NCI-H226 (cell line): Measurements from ENCODE around the gene FBXO24.
A peak's percentile ranks its signal among the peaks of the same experiment; 100 is the strongest.
"Not testable (repeated sequence)": the region's sequence is repeated elsewhere in the genome, so short reads cannot be mapped to it uniquely, and the experiment has no call there.

Source experiments
- DNase-seq: peaks from one replicate; pipeline ENCODE4 v3.0.0-alpha.2; 2015

Gene FBXO24

DNA sequence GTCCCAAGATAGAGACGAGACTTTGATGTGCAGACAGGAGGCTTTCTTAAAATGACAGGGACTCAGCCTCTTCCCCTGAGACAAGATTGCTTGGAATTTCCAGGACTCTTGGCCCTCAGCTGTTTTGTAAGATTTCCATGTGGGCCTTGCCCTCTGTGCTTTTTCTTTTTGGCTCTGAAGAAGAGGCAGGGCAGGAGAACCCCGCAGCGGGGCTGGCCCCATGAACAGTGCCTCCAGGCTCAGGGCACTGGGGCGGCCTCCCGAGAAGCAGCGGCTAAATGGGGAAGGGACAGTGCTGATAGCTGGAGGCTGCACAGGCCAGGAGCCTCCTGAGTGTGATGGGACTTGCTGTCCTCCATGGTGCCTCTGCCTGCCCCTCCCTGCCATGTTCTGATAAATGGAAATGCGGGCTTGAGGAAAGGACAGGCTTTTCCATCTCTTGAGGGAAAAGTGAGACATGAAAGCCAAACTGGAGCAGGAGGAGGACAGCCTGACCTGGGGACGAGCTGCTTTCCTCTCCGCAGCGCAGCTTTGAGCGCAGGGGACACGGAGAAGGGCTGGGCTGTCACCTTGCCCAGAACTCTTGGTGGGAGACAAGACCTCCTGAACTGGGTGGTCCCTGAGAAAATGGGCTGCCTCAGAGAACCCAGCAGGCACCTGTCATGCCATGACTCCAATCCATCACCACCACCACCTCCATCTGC lies 24.5 kb upstream of the FBXO24 start:
- DNase-seq: no peak

- no peak for DNase-seq
These were observed 23.7 kb upstream of the FBXO24 start for GRCh38 chr7:100562195-100563099.

DNA sequence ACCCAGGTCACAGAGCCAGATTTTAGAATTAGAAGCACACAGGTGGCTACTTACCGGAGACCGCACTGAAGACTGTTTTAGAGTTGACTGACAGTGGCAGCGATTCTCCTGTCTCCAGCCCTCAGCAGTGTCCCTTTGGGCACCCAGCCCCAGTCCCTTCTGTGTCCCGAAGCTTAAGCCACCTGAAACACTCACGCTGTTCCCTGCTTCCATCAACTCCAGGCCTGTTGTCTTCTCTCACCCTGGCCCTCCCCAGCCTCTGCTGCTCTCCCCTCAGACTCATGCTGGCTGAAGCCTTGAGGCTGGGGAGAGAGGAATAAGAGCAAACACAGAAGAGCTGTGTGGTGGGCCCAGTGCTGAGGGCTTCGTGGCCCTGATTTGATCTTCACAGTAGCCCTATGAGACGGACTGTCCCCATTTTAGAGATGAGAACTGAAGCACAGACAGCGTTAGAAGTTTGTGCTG lies 23.0 kb upstream of the FBXO24 start:
- no peak for DNase-seq

DNA sequence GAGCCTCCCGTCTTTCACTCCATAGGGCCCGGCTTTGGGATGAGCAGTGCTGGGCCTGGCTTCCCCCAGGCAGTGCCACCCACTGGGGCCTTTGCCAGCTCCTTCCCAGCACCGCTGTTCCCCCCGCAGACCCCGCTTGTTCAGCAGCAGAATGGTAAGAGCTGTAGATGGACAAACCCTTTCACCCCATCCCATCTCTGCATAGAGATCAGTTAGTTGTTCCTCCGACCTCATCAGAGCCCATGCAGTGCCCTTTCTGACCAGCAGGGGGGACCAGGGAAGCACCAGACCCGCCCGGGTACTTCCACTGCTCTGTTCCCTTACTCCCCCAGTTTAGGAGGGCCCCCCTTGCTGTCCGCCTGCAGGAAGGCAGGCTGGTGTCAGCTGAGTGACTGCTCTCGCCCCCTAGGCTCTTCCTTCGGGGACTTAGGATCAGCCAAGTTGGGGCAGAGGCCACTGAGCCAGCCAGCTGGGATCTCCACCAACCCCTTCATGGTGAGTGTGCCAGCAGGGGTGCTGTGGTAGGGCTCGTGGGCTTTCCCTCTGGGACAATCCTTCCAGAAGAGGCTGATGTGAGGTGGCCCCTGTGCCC lies 22.2 kb upstream of the FBXO24 start:
- DNase-seq: peak; percentile 51

GRCh38 chr7:100564405-100564804 lies 21.7 kb upstream of the FBXO24 start:
- not testable (repeated sequence) for DNase-seq

GRCh38 chr7:100565133-100565571 lies 21.0 kb upstream of the FBXO24 start:
- no peak for DNase-seq

GRCh38 chr7:100566018-100566531 lies 20.1 kb upstream of the FBXO24 start:
- DNase-seq: no peak

GRCh38 chr7:100567031-100567730 lies 18.9 kb upstream of the FBXO24 start:
- DNase-seq: no peak

DNA sequence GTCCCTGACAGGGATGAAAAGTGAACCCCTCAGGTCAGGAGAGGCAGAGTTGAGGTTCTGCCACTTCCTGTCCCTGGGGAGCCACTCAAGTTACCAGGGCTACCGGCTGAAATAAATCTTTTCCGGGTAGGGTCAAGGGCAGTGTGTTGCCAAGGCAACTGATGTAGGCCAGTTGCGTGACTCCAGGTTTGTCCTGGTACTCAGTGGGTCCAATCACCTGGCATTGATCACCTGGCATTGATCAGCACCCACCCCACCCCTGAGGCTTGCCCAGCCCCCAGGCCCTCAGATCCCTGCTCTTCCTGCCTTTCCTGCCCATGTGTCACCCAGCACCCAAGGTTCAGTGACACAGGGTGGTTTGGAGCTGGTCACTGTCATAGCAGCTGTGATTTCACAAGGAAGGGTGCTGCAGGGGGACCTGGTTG lies 18.4 kb upstream of the FBXO24 start:
- DNase-seq: no peak

GRCh38 chr7:100568176-100568895 lies 17.8 kb upstream of the FBXO24 start:
- DNase-seq: no peak

- DNase-seq: no peak
These were observed 17.0 kb upstream of the FBXO24 start for GRCh38 chr7:100568896-100569844.

DNA sequence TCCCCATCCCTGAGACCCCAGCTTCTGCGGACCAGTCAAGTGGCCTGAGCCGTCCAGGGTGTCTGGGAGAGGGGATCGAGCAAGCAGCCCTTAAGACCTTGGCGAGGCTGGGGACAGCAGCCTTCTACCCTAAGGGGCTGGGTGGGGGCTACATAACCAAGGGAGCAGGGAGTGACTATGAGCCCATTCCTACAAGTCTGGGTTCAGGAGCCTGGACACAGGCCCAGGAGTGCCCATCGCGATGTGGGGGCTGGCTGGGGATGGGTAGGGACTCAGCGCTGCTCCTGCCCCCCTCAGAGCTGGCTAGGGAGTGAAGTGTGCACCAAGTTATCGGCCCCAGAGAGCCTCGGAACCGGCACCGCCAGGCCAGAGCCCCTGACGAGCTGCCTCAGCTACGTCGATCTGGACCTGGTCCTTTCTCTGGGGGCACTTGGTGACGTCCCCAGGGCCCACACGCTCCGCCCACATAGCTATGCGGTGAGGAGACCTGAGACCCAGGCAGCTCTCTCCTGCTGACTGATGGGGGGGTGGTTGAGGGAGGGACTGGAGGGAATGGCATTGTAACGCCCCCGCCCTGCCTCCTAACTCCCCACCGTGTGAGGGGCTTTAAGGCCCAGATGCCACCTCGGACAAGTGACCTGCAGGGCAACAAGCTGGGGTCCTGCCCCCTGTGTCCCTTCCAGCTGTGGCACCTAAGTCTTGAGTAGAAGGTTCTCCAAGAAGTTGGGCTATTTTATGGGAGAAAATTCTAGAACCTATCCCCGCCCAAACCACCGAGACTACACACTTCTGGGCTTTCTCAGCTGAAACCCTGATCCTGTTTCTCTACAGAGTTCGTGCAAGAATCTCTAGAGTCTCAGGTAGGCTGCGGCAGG lies 14.9 kb upstream of the FBXO24 start:
- peak; percentile 87 for DNase-seq

- DNase-seq: no peak
These were observed 14.4 kb upstream of the FBXO24 start for GRCh38 chr7:100571829-100572116.

GRCh38 chr7:100572281-100572948 lies 13.7 kb upstream of the FBXO24 start:
- peak; percentile 66 for DNase-seq

DNA sequence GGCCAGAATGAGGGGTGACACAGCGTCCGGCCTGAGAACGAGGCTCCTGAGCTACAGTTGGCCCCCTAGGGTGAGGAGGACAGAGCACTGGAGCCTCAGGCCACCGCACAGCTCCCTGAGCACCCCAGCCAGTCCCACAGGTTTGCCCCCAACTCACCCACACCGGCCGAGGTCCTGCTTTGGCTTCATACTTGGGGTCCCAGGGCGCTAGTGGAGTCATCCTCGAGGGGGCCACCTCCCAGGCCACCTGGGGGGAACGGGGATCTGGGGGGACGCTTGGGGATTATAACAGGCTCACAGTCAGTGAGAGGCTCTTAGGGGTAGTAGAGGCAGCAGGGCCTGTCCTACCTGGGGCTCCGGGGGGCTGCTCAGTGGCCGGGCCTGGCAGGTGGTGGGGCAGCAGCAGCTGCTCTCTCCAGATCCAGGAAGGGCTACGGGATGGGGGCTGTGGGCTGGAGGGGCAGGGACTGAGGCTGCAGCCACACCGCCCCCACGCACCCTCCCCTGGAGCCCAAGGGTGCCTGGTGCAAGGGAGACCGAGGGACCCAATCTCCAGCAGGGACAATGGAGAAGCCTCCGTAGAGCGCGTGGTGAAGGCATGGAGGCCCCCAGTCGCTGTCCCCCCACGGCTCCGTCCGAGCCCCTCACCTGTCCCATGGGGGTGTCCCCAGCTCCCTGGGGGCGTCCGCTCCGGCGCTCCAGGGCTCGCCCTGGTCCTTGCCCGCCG lies 13.0 kb upstream of the FBXO24 start:
- no peak for DNase-seq

DNA sequence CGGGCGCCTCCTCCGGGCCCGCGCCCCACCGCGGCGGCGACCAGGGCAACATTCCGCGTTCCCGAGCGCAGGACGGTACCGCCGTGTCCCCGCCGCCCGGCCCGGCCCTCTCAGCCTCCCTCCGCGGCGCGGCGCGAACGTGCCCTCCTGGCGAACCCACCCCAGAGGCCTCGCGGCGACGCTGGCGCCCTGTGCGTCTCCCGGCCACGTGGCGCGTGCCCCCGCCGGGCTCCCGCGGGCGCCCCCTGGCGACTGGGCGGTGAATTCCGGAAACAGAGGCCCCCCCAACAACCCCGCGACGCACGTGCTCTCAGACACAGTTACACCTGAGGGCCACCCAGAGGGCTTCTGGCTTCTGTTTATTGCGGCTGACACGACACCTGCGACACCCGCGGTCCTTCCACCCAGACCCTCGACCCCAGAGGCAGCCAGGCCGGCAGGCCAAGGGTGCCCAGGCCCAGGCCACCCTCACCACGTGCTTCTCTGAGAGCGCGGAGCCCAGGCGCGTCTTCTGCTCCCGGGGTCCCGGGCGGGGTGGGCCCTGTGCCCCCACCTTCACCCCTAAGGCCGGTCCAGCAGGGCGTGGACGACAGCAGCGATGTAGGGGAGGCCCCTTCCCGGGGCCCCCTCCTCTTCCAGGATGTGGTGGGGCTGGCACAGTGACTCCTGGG lies 12.3 kb upstream of the FBXO24 start, which contains the start of gene SAP25:
Gene SAP25 (minus strand): TSS at position 210 of the 671 bp plus-strand sequence. CDS start 158 bp downstream, at position 52.
- no peak for DNase-seq

DNA sequence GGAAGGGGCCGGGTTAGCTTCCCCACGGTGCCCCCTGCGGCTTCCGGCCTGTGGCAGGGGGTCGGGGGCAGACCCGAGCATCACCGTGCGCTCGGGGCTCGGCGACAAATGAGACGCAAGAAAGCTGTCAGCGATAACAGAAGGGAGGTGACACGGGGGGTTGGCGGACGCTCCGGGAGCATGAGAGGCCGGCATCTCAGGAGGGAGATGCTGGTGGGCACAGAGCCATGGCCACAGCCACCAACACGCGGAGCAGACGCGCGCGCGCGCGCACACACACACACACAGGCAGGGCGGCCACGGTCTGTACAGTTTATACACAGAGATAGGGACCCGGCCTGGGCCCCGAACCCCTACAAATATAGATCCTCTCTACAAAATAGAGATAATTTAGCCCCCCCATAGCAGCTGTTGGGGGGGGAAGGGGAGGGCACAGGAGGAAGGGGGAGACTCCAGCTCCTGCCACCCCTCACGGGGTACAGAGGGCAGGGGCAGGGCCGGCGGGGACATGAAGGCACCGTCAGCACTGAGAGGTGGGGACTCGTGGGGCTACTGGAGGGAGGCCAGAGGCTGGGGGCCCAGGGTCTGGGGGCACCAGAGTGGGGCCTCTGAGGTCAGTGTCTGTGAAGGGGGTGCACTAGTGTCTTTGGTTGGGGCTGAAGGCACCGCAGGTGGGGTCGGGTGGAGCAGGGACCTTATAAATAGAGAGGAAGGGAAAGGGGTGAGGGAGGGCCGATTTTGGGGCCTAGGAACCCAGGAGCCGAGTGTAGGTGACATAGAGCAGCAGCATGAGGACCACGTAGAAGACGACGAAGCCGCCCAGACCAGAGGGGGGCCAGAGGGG lies 11.5 kb upstream of the FBXO24 start:
- no peak for DNase-seq
